Thyroid gland (tissue), 4 donors: Measurements from ENCODE around the gene CHCT1.

Source experiments
- CTCF ChIP-seq, 6 experiments: fragments of 200-600 bp in 3 of 6; fragments of 450-650 bp in 3 of 6; sonication (generic) in 3 of 6; IDR thresholded peaks; one replicate each; pipeline ENCODE4 v1.5.1; 2016 to 2019; ENCODE audit warnings: antibody characterized with exemption in 6 of 6, mild to moderate bottlenecking in 2 of 6, inconsistent platforms in 1 of 6, moderate library complexity in 1 of 6
- POLR2A ChIP-seq, 2 donors: fragments of 450-650 bp; IDR thresholded peaks; one replicate each; pipeline ENCODE4 v1.6.1; 2017; ENCODE audit warnings: antibody characterized with exemption in 2 of 2, mild to moderate bottlenecking in 2 of 2, moderate library complexity in 1 of 2

DNA sequence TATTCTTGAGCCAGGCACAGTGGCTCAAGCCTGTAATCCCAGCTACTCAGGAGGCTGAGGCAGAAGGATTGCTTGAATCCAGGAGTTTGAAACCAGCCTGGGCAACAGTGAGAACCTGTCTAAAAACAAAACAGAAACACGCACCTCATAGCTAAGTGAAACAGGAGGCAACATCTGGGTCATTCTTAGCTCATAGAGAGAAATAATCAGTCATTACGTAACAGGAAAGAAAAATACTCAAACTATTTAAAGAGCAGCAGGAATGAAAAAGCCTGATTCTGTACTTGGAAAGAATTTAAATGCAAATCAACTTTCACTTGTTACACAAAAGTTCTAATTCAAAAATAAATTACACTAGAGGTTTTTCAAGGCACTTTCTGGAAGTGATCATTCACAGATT lies 17.2 kb downstream of the CHCT1 start:
- TF ChIP-seq CTCF (IDR thresholded peaks at IDR 0.05) (no peak), POLR2A (IDR thresholded peaks at IDR 0.05) (no peak)
